Stomach smooth muscle (tissue), 2 donors: Measurements from ENCODE around the gene CUTA.

Source experiments
- H3K27ac ChIP-seq: one replicate; pipeline ENCODE4 v1.7.0; 2013; ENCODE audit warnings: mild to moderate bottlenecking, low read length, inconsistent platforms
- H3K27me3 ChIP-seq, 2 donors: one replicate each; pipeline ENCODE4 v1.7.0; 2013; ENCODE audit warnings: low read length in 2 of 2; ENCODE audit not compliant: insufficient read depth in 2 of 2, control insufficient read depth in 1 of 2
- H3K36me3 ChIP-seq, 2 donors: one replicate each; pipeline ENCODE4 v1.7.0; 2013; ENCODE audit warnings: low read length in 2 of 2; ENCODE audit not compliant: control insufficient read depth in 2 of 2, insufficient read depth in 2 of 2
- H3K4me1 ChIP-seq: one replicate; pipeline ENCODE4 v1.7.0; 2013; ENCODE audit warnings: low read length; ENCODE audit not compliant: control insufficient read depth, insufficient read depth
- H3K4me3 ChIP-seq, 2 donors: one replicate each; pipeline ENCODE4 v1.7.0; 2013; ENCODE audit warnings: low read length in 2 of 2
- H3K9ac ChIP-seq, 2 donors: one replicate each; pipeline ENCODE4 v1.7.0; 2013; ENCODE audit warnings: low read length in 2 of 2, mild to moderate bottlenecking in 1 of 2
- H3K9me3 ChIP-seq, 2 donors: one replicate each; pipeline ENCODE4 v1.7.0; 2013; ENCODE audit warnings: low read length in 2 of 2; ENCODE audit not compliant: control insufficient read depth in 2 of 2
- donor health status: healthy.
- donor health status: Pancreatic carcinoma.

Gene CUTA

GRCh38 chr6:33430334-33430733 is 12.4 kb upstream of the CUTA start:
- Histone ChIP-seq H3K9me3 (no peaks in the 10 kb centered on the region), H3K4me3 (no peak overlapping the region), H3K27ac (peak overlapping the region; percentile 91), H3K4me1 (peaks cover 67% of the 10 kb centered on the region), H3K27me3 (no peaks in the 10 kb centered on the region), H3K36me3 (peaks cover 0 to 2% of the 10 kb centered on the region in 2 donors), H3K9ac (no peak overlapping the region)

- no peaks in the 10 kb centered on the region for H3K9me3 ChIP-seq
- H3K27ac ChIP-seq = peak overlapping the region; percentile 77
- no peaks in the 10 kb centered on the region for H3K36me3 ChIP-seq
- peak overlapping the region in 1 of 2 donors; percentile 3 for H3K9ac ChIP-seq
- peaks cover 74% of the 10 kb centered on the region for H3K4me1 ChIP-seq
- no peaks in the 10 kb centered on the region for H3K27me3 ChIP-seq
- H3K4me3 ChIP-seq = peak overlapping the region in 1 of 2 donors; percentile 24
Measured at GRCh38 chr6:33429750-33430052, 11.8 kb upstream of the CUTA start.

GRCh38 chr6:33428966-33429749 is 11.3 kb upstream of the CUTA start:
- no peaks in the 10 kb centered on the region for H3K9me3 ChIP-seq
- H3K4me1 ChIP-seq = peaks cover 74% of the 10 kb centered on the region
- H3K9ac ChIP-seq = peak overlapping the region; percentile 21 to 39
- peak overlapping the region; percentile 77 for H3K27ac ChIP-seq
- H3K4me3 ChIP-seq = peak overlapping the region in 1 of 2 donors; percentile 24
- H3K36me3 ChIP-seq = no peaks in the 10 kb centered on the region
- H3K27me3 ChIP-seq = no peaks in the 10 kb centered on the region

- Histone ChIP-seq H3K4me3 (peak overlapping the region; percentile 54 to 82), H3K9ac (peak overlapping the region in 1 of 2 donors; percentile 39), H3K27ac (peak overlapping the region; percentile 77), H3K27me3 (no peaks in the 10 kb centered on the region), H3K4me1 (peaks cover 75% of the 10 kb centered on the region), H3K36me3 (no peaks in the 10 kb centered on the region), H3K9me3 (no peaks in the 10 kb centered on the region)
Measured at GRCh38 chr6:33428224-33428965, 10.5 kb upstream of the CUTA start.

- Histone ChIP-seq H3K4me1 (peaks cover 71% of the 10 kb centered on the region), H3K27me3 (no peaks in the 10 kb centered on the region), H3K9ac (peak overlapping the region; percentile 66 to 70), H3K27ac (peak overlapping the region; percentile 75), H3K36me3 (no peaks in the 10 kb centered on the region), H3K4me3 (peak overlapping the region; percentile 81 to 82), H3K9me3 (no peaks in the 10 kb centered on the region)
Measured at GRCh38 chr6:33427585-33428223, 9.8 kb upstream of the CUTA start.

- H3K4me1 ChIP-seq = peaks cover 62% of the 10 kb centered on the region
- H3K9me3 ChIP-seq = no peaks in the 10 kb centered on the region
- H3K9ac ChIP-seq = peak overlapping the region; percentile 66 to 70
- no peaks in the 10 kb centered on the region for H3K36me3 ChIP-seq
- no peaks in the 10 kb centered on the region for H3K27me3 ChIP-seq
- peak overlapping the region; percentile 81 to 82 for H3K4me3 ChIP-seq
- peak overlapping the region; percentile 96 for H3K27ac ChIP-seq
Measured at GRCh38 chr6:33426590-33427511, 8.9 kb upstream of the CUTA start.

- H3K4me3 ChIP-seq = peak overlapping the region; percentile 61 to 78
- H3K27me3 ChIP-seq = no peaks in the 10 kb centered on the region
- peak overlapping the region; percentile 74 to 96 for H3K9ac ChIP-seq
- peak overlapping the region; percentile 96 for H3K27ac ChIP-seq
- H3K4me1 ChIP-seq = peaks cover 55% of the 10 kb centered on the region
- H3K36me3 ChIP-seq = no peaks in the 10 kb centered on the region
- H3K9me3 ChIP-seq = no peaks in the 10 kb centered on the region
Measured at GRCh38 chr6:33425668-33426577, 8.0 kb upstream of the CUTA start.

GRCh38 chr6:33424855-33425667 is 7.2 kb upstream of the CUTA start:
- Histone ChIP-seq H3K4me3 (peak overlapping the region; percentile 61 to 78), H3K27me3 (no peaks in the 10 kb centered on the region), H3K4me1 (peaks cover 52% of the 10 kb centered on the region), H3K9me3 (no peaks in the 10 kb centered on the region), H3K36me3 (no peaks in the 10 kb centered on the region), H3K27ac (peak overlapping the region; percentile 96), H3K9ac (peak overlapping the region; percentile 74 to 96)

GRCh38 chr6:33423777-33424176 is 5.9 kb upstream of the CUTA start:
- H3K4me3 ChIP-seq = no peak overlapping the region
- H3K36me3 ChIP-seq = no peaks in the 10 kb centered on the region
- peak overlapping the region; percentile 6 to 36 for H3K9ac ChIP-seq
- peak overlapping the region; percentile 96 for H3K27ac ChIP-seq
- peaks cover 55% of the 10 kb centered on the region for H3K4me1 ChIP-seq
- no peaks in the 10 kb centered on the region for H3K27me3 ChIP-seq
- H3K9me3 ChIP-seq = no peaks in the 10 kb centered on the region
